GM23248 (cell line): Measurements from ENCODE around the gene CWF19L1.

Source experiments
- EZH2 ChIP-seq: fragments of 200-600 bp; sonication (generic); IDR thresholded peaks from 2 replicates; pipeline ENCODE4 v1.6.1; 2018; ENCODE audit warnings: antibody characterized with exemption, mild to moderate bottlenecking; ENCODE audit not compliant: insufficient read depth, poor library complexity, severe bottlenecking
- EZH2phosphoT487 ChIP-seq: fragments of 200-600 bp; sonication (generic); IDR thresholded peaks from 2 replicates; pipeline ENCODE4 v1.6.1; 2018; ENCODE audit warnings: antibody characterized with exemption, moderate library complexity, mild to moderate bottlenecking, low read depth; ENCODE audit not compliant: insufficient read depth

DNA sequence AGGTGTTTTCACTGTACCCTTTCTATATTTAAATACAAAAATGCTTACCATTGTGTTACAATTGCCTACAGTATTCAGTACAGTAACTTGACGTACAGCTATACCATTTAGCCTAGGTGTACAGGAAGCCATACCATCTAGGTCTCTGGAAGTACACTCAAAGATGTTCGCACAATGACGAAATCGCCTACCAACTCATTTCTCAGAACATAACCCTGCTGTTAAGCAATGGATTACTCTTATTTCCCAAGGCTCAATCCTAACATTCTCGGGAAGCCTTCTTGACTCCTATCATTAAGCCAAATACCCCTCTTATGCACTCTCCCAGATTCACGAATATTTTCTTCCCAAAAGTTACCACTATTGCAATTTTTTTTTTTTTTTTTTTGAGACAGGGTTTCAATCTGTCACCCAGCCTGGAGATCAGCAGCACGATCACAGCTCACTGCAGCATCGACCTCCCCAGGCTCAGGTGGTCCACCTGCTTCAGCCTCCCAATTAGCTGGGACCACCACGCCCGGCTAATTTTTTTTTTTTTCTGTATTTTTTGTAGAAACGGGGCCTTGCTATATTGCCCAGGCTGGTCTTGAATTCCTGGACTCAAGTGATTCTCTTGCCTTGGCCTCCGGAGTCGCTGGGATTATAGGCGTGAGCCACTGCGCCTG lies 1.5 kb downstream of the CWF19L1 start:
- TF ChIP-seq EZH2: no peak
- no peak for TF ChIP-seq EZH2phosphoT487
